HepG2 (cell line): ENCODE data around the gene WNK4. TPM values are rescaled to one million over a fixed set of nuclear protein-coding genes. Genes with fewer than 3 reads are reported as not detected.

Experiments used
- ATAC-seq: fragments of 200-7000 bp; cut with Tn5 transposase; 3 replicates; pipeline ENCODE4 v1.9.1; 2020; ENCODE audit warnings: mild to moderate bottlenecking, moderate library complexity
- BruUV-seq: library from RNA; stranded (reverse); fragments of 400-500 nt; replicated peaks from 2 replicates; lab custom pipeline; 2021; lab: Mats Ljungman, UMichigan
- CTCF ChIA-PET: fragments of 300-600 bp; formaldehyde crosslinking; extraction: SDS; loops from one replicate; lab custom pipeline; 2021; ENCODE audit warnings: low total read pairs, inconsistent platforms, low intra/inter-chr PET ratio; lab: Yijun Ruan, JAX
- POLR2A ChIA-PET: fragments of 350-600 bp; sonication (Branson Sonifier 250); formaldehyde crosslinking; loops from one replicate; lab custom pipeline; 2020; ENCODE audit warnings: antibody characterized with exemption, inconsistent platforms; lab: Yijun Ruan, JAX
- DNase-seq: peaks from one replicate; pipeline ENCODE4 v3.0.0-alpha.2; 2015; ENCODE audit warnings: low spot score
- FAIRE-seq: peaks from 3 replicates; lab custom pipeline; 2011; peaks lifted over from hg19 to GRCh38; lab: Jason Lieb, UNC
- H2AFZ ChIP-seq: one replicate; pipeline ENCODE4 v1.6.1; 2011; ENCODE audit warnings: low read length, inconsistent platforms
- H3K27ac ChIP-seq: fragments of 300-600 bp; 3 replicates; pipeline ENCODE4 v1.8.0; 2011; ENCODE audit warnings: mixed run types, mild to moderate bottlenecking, mixed read lengths, low read length, inconsistent platforms; ENCODE audit not compliant: insufficient read depth; ENCODE audit errors: extremely low read length
- H3K27me3 ChIP-seq, 2 experiments: fragments of 200-600 bp in 1 of 2; 2 replicates in 1 of 2; 3 replicates in 1 of 2; pipeline versions ENCODE4 v1.6.0 to v1.8.0; 2011; ENCODE audit warnings: low read length in 2 of 2, mild to moderate bottlenecking in 2 of 2, moderate library complexity in 2 of 2, inconsistent platforms in 1 of 2; ENCODE audit not compliant: insufficient read depth in 2 of 2, control insufficient read depth in 1 of 2
- H3K36me3 ChIP-seq, 2 experiments: fragments of 200-600 bp in 1 of 2; replicated peaks in 1 of 2; 2 replicates in 1 of 2; 3 replicates in 1 of 2; pipeline versions ENCODE4 v1.5.1 to v1.8.0; 2011; ENCODE audit warnings: low read length in 2 of 2, inconsistent platforms in 1 of 2; ENCODE audit not compliant: insufficient read depth in 2 of 2, control insufficient read depth in 1 of 2
- H3K4me1 ChIP-seq: 2 replicates; pipeline ENCODE4 v1.5.1; 2012; ENCODE audit warnings: low read length, inconsistent platforms; ENCODE audit not compliant: insufficient read depth
- H3K4me2 ChIP-seq: 2 replicates; pipeline ENCODE4 v1.6.0; 2011; ENCODE audit warnings: low read depth, low read length, inconsistent platforms
- H3K4me3 ChIP-seq, 3 experiments: fragments of 200-600 bp in 1 of 3; sonication (generic), shearing (Covaris generic) in 1 of 3; replicated peaks in 1 of 3; 2 replicates each; pipeline ENCODE4 v1.5.1; 2011 to 2016; ENCODE audit warnings: low read length in 3 of 3, inconsistent platforms in 2 of 3, low read depth in 2 of 3, mild to moderate bottlenecking in 2 of 3, control low read depth in 1 of 3, mixed read lengths in 1 of 3; ENCODE audit not compliant: insufficient read depth in 1 of 3
- H3K79me2 ChIP-seq: one replicate; pipeline ENCODE4 v1.6.1; 2011; ENCODE audit warnings: low read length, inconsistent platforms; ENCODE audit not compliant: insufficient read depth
- H3K9ac ChIP-seq: 2 replicates; pipeline ENCODE4 v1.6.0; 2011; ENCODE audit warnings: mild to moderate bottlenecking, low read depth, low read length, inconsistent platforms; ENCODE audit not compliant: insufficient read depth
- H3K9me3 ChIP-seq: 2 replicates; pipeline ENCODE4 v1.5.1; 2012; ENCODE audit warnings: mild to moderate bottlenecking, low read length
- H4K20me1 ChIP-seq: 2 replicates; pipeline ENCODE4 v1.6.0; 2011; ENCODE audit warnings: inconsistent platforms, mild to moderate bottlenecking, low read length, moderate library complexity; ENCODE audit not compliant: insufficient read depth
- ATF2 ChIP-seq: sonication (generic); formaldehyde crosslinking; IDR thresholded peaks from 2 replicates; pipeline ENCODE4 v1.4.0; 2020; ENCODE audit warnings: missing genetic modification reagents
- ATF6 ChIP-seq: sonication (generic); formaldehyde crosslinking; conservative IDR thresholded peaks from 2 replicates; pipeline ENCODE4 v1.4.0; 2020; ENCODE audit warnings: missing genetic modification reagents
- FOSL2 ChIP-seq: sonication (generic); formaldehyde crosslinking; IDR thresholded peaks from 2 replicates; pipeline ENCODE4 v1.4.0; 2020; ENCODE audit warnings: missing genetic modification reagents
- NR2F2 ChIP-seq: IDR thresholded peaks from 2 replicates; pipeline ENCODE4 v1.6.1; 2012; ENCODE audit warnings: low read depth, inconsistent platforms, borderline replicate concordance
- SIX1 ChIP-seq: sonication (generic); formaldehyde crosslinking; IDR thresholded peaks from 2 replicates; pipeline ENCODE4 v1.4.0; 2020; ENCODE audit warnings: missing genetic modification reagents, borderline replicate concordance
- WGBS: methylation state at CpG from one replicate; pipeline ENCODE4 v1.1.6; 2017; ENCODE audit warnings: low lambda C conversion rate; 5-methylcytosine and 5-hydroxymethylcytosine counted together
- in situ Hi-C: cut with HindIII; loops from 2 replicates; pipeline ENCODE4 v1.10.0; 2017; ENCODE audit warnings: low pct_unique_long_range_greater_than_20kb; ENCODE audit not compliant: extremely low pct_ligation_motif_present
- intact Hi-C: fragments of 100-400 bp; cut with micrococcal nuclease; formaldehyde crosslinking; loops from one replicate; pipeline ENCODE4 v1.10.0; 2022; ENCODE audit not compliant: unreplicated experiment
- polyA plus RNA-seq, 8 experiments: library from polyadenylated mRNA; depleted of rRNA in 3 of 8; stranded (reverse) in 7 of 8; unstranded in 1 of 8; fragments of >200 nt; fragmentation: Illumina TruSeq in 4 of 8; extraction: Trizol in 4 of 8; gene quantifications; 2 replicates each; pipeline versions ENCODE4 v1.2.1 to v1.2.3, GENCODE V29; 2011 to 2016; ENCODE audit warnings: low read depth in 4 of 8, missing spikeins in 1 of 8, mixed read lengths in 1 of 8; ENCODE audit not compliant: insufficient read depth in 1 of 8
- total RNA-seq, 5 experiments: library from RNA; depleted of rRNA; stranded (reverse); fragments of >200 nt; fragmentation: Illumina TruSeq; extraction: Trizol; gene quantifications; 2 replicates each; pipeline ENCODE4 v1.2.3, GENCODE V29; 2016; ENCODE audit warnings: low read depth in 1 of 5

Gene WNK4
- total and polyA plus RNA-seq, 2 of the 13 experiments (the other 11 are each of a cell fraction or from before 2014, with no cell fraction given) = 2.7 to 13.7 TPM

- TF ChIP-seq ATF6 (CRISPR knock-in tag) (0 out of 2 replicates have a peak, but pooled peaks have one; percentile 58), NR2F2 (peak; percentile 20; the same call in 1 of the 2 replicates), FOSL2 (CRISPR knock-in tag) (0 out of 2 replicates have a peak, but pooled peaks have one; percentile 19)
Measured at GRCh38 chr17:42843358-42843934, 63.0 kb downstream of the WNK4 start (continued).

- ATAC-seq = no peak
- TF ChIP-seq ATF2 (no peak), SIX1 (CRISPR knock-in tag) (no peak)
- TF ChIP-seq, all 625 proteins: peak for 0
- ChIA-PET POLR2A (interaction anchor here (1.6 to 5.0 kb wide), 6 partner anchors 11 to 154 kb away, joined by 5 to 39 read pairs (median 12); partner anchors contain the start of genes BECN1, PSME3 and RPL27), CTCF (interaction anchor here (1.8 to 3.6 kb wide), 4 partner anchors 85 to 123 kb away, joined by 5 to 68 read pairs (median 18); no protein-coding TSS in a partner anchor)
- Histone ChIP-seq H3K9me3 (no peaks in the 10 kb centered on the region), H3K9ac (no peak within 1 kb of the TSS), H3K27me3 (no peaks in the 10 kb centered on the region), H3K4me1 (peaks cover 11% of the 10 kb centered on the region; the same call in 1 of the 2 replicates), H2AFZ (no peak within 1 kb of the TSS), H3K79me2 (no peaks in the 10 kb centered on the region), H3K4me2 (no peak within 1 kb of the TSS), H4K20me1 (no peaks in the 10 kb centered on the region), H3K4me3 (no peak within 1 kb of the TSS), H3K27ac (no peak within 1 kb of the TSS), H3K36me3 (peaks cover 36 to 58% of the 10 kb centered on the region in 2 experiments)
- intact Hi-C loops = loop anchor here (5.0 kb wide), 1 partner anchor 138 kb away; the partner anchor contains the start of genes PTGES3L and RUNDC1
- whole genome bisulfite sequencing = 98% methylated on average over 4 of the region's 4 CpGs
- in situ Hi-C loops = loop anchor here (5.0 to 10.0 kb wide), 2 partner anchors 83 to 141 kb away; partner anchors contain the start of genes PTGES3L and RUNDC1
- no TSS peak for BruUV-seq
- DNase-seq (no peak), FAIRE-seq (no peak)
Measured at GRCh38 chr17:42844271-42844670, 63.9 kb downstream of the WNK4 start, which contains the start of gene AOC2. TSS of gene AOC2 (plus strand) at chr17:42844580. CDS start at chr17:42844627, 47 bp downstream.
